GM19455 (cell line): ENCODE data around the gene NUAK2.

ENCODE experiments used
- ATAC-seq: cut with Tn5 transposase; IDR thresholded peaks from one replicate; pipeline ENCODE4 v1.9.1; 2021; ENCODE audit not compliant: unreplicated experiment

The NUAK2 gene

DNA sequence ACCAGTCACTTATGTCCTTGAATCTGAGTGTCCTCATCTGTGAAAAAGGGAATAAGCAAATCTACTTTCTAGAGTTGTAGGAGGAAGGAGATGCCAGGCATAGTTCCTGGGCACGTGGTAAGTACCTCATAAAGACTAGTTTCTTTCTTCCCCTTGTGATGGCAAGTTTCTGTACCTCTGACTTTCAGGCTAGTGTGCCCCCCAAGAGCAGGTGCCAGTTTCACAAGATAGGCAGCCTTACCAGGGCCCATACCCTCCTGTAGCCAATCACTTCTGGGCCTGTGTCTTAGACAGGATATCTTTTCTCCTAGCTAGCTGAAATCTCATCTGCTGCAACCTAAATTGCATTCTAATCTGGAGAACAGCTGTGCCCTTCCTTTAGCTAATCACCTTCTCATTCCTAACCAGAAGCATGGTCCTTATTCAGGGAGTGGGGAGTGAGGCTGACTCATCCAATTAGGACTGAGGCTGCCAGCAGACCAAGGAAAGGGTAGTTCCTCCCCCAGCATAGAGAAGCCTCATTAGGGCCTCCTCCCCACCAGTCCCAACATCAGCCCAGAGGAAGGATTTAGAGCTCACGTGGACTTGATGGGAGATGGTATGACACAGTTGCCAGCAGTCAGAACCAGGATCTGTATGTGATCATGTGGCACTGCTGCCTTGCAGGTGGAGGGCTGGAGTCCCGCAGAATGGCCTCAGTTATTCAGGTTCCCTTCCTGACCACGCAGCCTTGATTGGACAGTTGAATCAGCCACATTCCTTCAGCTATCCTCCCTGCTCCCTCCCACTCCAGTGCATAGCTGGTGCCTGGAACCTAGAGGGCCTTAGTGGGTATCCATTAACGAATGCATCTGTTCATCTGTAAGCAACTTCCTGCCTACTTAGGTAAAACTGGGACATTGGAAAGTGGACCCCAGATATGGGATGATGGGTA lies 27.3 kb upstream of the NUAK2 start:
- no peak for ATAC-seq

DNA sequence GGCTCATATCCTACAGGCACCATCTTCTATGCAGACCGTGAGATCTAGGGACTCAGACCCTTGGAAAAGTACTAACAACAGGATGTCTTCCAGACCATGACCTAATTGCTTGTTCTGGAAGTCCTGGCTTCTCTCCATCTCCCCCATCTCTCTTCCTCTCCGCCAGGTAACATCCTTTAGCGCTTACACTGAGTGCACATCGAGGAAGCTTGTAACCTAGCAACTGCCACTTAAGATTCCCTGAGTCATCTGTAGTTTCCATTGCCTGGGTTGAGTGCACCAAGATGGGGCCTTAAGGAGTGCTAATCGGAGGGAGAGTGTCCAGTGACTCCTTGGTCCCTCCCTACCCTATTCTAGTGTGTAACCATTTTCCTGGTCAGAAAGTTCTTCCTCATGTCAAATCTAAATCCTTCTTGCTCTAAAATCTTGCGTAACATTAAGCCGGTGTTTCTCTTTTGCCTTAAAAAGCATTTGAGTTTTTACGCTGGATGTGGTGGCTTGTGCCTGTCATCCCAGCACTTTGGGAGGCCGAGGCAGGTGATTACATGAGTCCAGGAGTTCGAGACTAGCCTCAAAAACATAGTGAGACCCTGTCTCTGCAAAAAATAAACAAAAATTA lies 25.5 kb upstream of the NUAK2 start:
- ATAC-seq = no peak

DNA sequence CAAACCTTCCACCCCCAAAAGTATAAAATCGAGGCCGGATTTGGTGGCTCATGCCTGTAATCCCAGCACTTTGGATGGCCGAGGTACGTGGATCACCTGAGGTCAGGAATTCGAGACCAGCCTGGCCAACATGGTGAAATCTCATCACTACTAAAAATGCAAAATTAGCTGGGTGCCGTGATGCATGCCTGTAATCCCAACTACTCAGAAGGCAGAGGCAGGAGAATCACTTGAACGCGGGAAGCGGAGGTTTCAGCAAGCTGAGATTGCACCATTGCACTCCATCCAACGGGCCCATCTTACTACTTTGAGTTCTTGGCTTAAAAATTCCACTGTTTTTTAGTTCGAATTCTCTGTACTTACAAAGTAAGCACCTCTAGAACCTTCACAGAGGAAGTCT lies 24.2 kb upstream of the NUAK2 start:
- no peak for ATAC-seq

DNA sequence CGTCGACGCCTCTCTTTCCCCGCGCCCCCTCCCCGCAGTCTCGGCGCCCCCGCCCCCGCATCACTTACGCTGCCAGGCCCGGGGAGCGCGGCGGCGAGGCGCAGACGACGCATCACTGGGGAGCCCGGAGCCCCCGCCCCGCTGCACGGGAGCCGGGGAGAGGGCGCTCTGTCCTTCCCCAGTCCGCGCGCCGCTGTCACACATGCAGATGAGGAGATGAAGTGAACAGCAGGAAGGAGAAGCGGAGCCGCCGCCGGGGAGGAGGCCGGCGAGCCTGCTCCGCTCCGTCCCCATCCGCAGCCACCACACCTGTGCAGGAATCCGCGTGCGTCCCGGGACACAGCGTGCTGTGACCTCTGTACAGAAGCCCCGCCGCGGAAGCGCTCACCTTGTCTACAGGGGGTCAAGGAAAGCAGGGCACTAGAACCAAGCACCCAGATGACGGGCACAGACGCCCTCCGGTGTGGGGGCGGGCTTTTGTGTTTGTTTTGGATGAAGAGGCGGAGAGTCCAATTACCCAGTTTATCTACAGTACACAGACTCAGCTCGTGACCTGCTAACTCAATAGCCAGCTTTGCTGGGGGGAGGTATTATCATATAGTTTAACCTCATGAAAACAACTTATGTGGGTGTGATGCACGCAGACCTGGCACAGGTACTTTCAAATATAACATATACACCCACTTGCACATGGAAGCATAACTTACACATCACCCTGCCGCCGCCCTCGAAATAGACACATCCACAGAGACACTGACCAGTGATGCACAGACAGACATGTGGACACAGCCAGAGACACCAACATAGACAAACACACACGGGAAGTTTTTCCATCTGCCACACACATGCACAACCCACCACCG lies 22.8 kb upstream of the NUAK2 start:
- ATAC-seq = no peak

DNA sequence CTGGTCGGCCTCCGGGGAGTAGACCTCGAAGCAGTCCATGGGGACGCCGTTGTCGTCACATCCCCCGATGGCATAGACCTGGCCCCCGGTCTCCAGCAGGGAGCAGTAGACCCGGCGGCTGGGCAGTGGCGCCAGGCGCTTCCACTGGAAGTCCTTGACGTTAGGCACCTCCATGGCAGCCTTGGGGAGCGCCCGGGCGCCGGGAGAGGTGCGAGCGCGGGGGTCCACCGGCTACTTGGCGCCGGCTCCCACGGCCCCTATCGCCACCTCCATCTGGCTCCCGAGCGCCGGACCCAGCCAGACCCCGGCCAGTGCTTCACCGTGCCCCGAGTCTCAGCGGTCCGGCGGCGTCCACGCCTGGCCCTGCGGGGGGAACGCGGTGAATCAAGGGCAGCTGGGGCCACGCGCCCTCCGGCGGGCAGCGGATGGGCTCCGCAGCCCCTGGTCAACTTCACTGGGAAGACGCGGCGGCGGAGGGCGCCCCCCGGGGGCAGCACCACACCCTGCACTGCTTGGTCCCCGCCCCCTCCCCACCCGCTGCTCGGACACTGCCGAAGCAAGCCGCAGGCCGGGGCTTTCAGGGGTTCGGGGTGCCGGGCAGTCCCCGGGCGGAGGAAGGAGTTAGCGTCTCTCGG lies 22.0 kb upstream of the NUAK2 start:
- no peak for ATAC-seq

DNA sequence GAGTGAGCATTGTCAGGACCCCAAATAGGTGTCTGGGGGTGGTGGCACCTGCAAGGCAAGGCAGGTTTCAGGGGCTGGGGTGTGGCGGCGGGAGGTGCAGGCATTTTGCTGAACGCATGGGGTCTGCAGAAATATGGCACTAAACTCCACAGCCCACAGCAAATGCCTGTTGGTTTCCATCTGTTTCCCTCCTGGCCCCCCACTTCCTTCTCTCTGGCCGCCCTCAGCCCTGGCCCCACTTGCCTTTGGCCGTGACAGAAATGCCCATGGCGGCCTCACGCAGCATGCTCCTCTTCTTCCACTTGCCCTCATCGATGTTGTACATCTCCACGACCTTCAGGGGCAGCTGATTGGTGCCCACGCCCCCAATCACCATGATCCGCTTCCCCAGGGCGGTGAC lies 21.4 kb upstream of the NUAK2 start:
- ATAC-seq = no peak

DNA sequence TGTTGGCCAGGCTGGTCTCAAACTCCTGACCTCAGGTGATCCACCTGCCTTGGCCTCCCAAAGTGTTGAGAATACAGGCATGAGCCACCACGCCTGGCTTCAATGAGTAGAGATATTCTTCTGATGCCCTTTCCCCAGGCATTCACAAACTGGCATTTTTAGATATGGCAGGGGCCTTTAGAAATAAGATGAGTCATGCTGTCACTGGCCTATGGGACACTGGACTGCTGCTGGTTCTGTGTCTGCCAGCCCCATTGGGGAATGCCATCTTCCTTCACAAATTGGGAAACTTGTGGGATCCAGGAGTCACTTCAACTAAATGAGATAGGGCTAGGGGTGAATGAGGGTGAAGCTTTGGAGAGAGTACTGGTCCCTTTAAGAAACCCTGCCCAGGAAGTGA lies 19.1 kb upstream of the NUAK2 start:
- ATAC-seq = no peak

DNA sequence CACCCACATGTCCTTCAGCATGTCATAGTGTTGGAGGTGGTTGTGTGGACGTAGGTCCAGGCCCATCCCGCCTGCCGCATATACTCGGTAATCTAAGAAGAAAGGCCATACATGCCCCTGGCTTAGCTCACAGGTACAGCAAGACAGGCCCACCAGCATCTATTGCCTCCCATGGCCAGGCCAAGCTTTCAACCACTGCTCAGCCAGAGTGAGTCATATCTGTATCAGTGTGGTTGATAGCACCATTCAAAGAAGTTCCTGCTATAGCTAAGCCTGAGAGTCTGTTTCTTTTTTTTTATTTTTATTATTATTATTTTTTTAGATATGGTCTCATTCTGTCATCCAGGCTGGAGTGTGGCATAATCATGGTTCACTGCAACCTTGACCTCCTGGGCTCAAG lies 18.2 kb upstream of the NUAK2 start:
- no peak for ATAC-seq

DNA sequence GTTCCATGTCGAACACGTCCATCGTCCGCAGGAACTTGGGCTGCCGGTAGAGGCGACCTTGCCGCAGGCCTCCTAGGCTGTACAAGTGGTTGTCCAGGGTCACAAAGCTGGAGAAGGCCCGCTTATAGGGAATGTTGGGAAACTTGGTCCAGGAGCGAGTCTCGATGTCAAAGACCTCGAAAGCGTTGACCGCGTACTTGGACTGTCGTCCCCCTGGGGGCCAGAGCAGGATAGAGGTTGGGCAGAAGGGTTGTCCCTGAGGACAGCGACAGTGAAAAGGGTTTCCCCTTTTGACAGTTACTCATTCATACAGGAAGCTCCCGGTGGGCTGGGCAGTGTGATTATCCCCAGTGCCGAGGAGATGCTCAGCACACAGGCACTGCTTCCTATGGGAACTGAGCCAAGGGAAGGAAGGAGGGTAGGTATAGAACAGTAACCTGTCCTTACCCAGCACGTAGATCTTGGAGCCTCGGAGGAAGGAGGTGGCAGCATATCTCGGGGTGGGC lies 17.7 kb upstream of the NUAK2 start:
- ATAC-seq = no peak

DNA sequence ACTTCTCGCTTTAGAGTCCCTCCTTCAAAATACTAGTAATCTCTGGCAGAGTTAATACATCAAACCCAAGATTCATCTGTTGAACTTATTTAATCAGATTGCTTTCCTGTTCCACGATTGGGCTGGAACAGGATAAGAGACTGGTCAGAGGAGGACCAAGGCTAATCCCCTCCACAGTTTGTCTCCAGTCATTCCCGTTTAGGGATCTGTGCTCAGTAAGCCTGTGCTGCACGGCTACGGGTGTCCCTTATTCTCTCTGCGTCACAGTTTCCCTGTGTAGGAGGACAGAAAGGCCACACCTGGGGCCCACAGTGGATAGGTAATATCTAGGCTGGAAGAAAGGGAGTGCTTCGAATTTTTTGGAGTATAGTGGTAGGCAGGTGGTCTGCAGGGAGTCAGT lies 16.5 kb upstream of the NUAK2 start:
- ATAC-seq = no peak

DNA sequence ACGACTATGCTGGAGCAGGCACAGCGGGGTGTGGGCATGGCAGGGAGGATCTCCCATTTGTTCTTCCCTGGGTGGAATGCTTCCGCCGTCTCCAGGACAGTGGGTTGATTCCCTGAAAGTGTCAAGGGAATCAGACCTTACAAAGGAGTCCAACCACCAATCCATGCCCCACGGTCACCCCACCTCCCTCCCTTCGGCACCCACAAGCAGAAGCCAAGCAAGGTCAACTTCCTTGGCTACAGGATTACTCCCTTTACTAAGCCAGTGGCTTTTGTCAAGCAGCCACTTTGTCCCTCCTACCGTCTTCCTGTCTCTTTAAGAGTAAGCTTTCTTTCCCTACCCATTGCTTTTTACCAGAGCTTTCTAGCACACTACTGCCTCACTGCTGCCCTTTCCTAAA lies 15.9 kb upstream of the NUAK2 start:
- no peak for ATAC-seq

DNA sequence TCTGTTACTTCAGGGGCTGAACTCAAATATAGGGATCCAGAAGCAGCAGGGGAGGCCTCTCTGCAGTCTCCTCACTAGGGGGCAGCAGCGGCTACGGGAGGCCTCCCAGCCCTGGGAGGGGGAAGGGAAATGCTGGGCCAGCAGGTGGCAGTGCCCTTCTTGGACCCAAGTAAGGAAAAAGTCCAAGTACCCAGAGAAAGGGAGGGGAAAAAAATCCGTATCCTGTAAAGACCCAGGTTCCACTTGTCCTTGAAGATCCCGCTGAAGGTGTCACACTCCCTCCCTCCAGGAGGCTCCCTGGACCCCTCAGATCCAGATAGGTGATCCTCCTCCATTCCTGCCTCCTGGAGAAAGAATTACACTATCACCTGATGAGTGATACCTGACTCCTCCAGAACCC lies 14.1 kb upstream of the NUAK2 start:
- ATAC-seq = no peak

DNA sequence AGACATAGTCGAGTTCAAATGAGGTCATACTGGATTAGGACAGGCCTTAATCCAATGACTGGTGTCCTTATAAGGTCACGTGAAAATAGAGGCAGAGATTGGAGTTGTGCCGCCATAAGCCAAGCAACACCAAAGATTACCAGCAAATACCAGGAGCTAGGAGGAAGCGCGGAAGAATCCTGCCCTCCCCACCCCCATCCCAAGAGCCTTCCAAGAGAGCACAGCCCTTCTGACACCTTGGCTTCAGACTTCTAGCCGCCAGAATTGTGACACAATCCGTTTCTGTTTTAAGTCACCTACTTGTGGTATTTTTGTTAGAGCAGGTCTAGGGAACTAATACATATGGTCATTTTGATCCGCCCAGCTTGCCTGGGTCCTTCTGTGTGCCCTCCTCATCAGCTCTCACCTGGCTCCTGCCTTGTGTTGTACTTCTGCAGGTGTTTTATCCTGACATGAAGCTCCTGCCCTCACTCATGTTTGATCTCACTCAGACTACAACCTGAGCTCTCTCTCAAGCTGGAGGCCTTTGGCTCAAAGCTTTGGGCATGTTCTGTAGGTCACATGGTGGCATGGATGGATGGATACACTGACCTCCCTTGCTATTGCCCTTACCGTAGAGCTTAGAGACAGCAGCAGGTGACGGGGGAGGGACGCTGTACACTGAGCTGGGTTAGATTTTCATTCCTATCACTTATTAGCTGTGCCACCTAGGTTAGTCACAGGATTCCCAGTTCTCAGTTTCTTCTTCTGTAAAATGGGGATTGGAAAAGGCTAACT lies 10.7 kb upstream of the NUAK2 start:
- ATAC-seq = no peak

DNA sequence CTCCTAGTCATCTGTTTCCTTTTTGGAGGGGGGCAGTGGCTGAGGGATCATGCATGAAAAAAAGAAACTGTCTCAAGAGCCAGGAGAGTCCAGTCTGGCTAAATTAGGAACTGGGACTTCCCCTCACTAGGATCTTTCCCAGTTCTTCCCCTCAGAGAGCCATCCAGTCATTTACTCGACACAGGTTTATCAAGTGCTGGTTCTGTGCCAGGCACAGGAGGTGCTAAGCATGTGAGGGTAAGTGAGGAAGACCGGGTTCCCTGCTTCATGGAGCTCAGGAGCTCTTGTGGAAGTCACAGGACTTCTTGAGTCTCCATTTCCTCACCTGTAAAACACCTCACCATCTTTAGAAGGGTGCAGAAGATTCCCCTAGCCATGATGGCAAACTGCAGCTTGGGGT lies 8.6 kb upstream of the NUAK2 start:
- ATAC-seq = no peak

DNA sequence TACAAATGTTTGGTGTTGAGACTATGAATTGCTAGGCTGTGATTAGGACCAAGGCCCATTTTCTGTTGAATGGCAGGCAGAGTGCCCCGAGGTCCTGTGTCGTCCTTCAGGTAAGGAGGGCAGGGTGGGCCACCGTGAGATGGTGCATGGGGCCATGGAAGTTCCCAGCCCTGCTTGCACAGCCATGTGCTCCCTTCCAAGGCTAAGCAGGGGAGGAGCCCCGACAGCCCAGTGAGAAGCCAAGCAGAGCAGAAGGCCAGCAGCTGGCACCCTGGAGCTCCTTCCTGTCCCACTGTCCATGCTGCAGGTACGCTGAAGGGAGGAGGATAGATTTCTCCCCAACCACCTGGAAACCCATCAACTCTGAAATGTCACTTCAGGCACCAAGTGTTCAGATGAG lies 8.2 kb upstream of the NUAK2 start:
- ATAC-seq = no peak

DNA sequence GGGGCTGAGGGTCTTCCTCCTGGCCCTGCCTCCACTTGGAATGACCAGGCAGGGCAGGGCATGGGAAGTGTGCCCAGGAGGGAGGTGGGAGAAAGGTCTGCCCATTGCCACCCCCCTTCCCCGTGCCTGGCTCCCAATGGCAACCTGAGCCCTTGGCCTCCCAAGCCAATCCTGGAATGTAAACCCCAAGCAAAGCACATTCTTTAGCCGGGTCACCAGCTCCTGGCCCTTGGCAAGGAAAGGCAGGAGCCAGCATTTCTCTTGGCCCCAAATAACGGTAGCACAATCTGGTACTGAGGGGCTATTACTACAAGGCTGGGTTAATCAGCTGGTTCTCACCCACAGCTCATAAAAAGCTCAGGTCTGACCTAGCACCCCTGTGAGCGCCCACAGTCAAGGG lies 6.9 kb upstream of the NUAK2 start:
- no peak for ATAC-seq

DNA sequence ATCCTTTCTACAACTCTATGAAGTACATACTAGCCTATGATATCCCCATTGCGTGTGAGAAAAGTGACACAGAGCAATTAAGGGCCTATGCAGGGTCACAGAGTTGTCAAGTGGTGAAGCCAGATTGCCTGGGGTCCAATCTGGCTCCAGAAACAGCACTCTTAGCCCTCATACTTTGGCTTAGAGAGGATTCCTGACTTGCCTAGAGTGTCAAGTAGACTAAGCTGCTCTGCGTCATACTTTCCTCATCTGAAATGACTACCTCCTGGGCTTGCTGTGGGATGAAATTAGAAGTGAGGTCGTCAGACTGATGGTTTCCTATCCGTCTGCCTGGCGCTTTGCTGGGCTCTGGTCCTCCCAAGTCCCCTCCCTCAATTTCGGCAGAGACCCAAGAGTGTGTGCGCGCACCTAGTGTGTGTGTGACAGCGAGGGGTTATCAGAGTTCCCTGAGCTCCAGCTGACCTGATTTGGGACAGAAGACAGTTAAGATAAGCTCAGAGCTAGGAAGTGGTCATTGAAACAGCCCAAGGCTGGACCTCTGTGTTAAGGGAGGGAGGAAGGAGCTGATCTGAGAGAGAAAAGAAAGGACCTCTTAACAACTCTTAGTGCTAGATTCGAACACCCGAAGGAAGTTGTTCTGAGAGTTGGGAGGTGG lies 5.4 kb upstream of the NUAK2 start:
- ATAC-seq = no peak

DNA sequence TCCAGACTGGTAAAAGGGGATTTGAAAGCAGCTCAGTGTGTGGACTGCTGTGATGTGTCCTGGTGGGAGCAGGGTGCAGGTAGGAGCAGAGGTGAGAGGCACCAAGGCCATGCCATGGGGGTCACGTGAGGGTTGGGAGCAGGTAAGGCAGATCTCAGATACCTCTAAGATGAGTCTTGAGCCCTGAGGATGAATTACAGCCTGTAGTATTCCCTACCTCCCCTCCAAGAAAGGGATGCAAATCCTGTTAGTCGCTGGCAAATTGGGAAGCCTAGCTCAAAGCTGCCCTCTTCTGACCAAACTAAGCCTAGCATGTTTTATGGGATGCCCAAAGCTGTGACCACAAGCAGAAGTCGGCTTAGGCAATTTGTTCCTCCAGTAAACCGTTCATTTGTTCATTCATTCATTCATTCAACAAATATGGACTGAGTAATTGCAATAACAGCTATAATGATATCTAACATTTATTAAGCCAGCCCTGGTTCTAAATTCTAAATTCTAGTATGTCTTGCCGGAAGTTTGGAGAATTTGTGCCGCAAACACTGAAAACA lies 3.9 kb upstream of the NUAK2 start:
- ATAC-seq = no peak

DNA sequence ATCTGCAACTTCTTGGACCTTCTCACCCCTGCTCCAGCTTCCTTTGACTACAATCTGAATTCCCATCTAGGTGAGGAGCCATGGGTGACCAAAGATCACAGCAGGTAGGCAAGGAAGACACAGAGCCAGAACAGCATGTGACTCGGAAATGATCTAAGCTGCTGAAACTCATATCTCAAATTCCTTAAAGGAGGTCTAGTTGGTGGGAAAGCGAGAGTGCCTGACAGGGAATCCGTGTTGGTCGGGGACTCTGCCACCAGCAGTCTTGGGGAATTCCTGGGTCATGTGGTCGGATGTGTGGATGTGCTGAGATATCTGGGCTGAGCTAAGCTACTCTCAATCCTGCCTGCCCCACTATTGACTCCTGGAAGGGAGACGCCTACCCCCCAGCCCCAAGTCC lies 3.2 kb upstream of the NUAK2 start:
- no peak for ATAC-seq
